Parathyroid adenoma (tissue), 2 donors: ENCODE measurements around the gene TIGAR.

Experiments used
- H2AFZ ChIP-seq: fragments of 300-600 bp; sonication (generic); one replicate; pipeline ENCODE4 v1.7.0; 2017; ENCODE audit warnings: antibody characterized with exemption, mild to moderate bottlenecking
- H3K27ac ChIP-seq: fragments of 300-600 bp; sonication (generic); one replicate; pipeline ENCODE4 v1.7.0; 2017
- H3K27me3 ChIP-seq: fragments of 300-600 bp; sonication (generic); one replicate; pipeline ENCODE4 v1.7.0; 2017; ENCODE audit warnings: low read length; ENCODE audit not compliant: control insufficient read depth, insufficient read depth
- H3K36me3 ChIP-seq: fragments of 300-600 bp; sonication (generic); one replicate; pipeline ENCODE4 v1.7.0; 2017; ENCODE audit warnings: low read length; ENCODE audit not compliant: control insufficient read depth, insufficient read depth
- H3K4me1 ChIP-seq: fragments of 300-600 bp; sonication (generic); one replicate; pipeline ENCODE4 v1.7.0; 2017; ENCODE audit warnings: control low read depth
- H3K4me2 ChIP-seq: fragments of 300-600 bp; sonication (generic); one replicate; pipeline ENCODE4 v1.7.0; 2017; ENCODE audit warnings: low read length
- H3K4me3 ChIP-seq: fragments of 300-600 bp; sonication (generic); one replicate; pipeline ENCODE4 v1.7.0; 2017; ENCODE audit warnings: low read depth, low read length
- H3K79me2 ChIP-seq: fragments of 300-600 bp; sonication (generic); one replicate; pipeline ENCODE4 v1.7.0; 2017; ENCODE audit warnings: control low read depth
- H3K9ac ChIP-seq: fragments of 300-600 bp; sonication (generic); one replicate; pipeline ENCODE4 v1.7.0; 2017; ENCODE audit warnings: mild to moderate bottlenecking
- H3K9me3 ChIP-seq: fragments of 300-600 bp; sonication (generic); one replicate; pipeline ENCODE4 v1.7.0; 2017; ENCODE audit warnings: low read length; ENCODE audit not compliant: control insufficient read depth
- TF ChIP-seq, protein P1 (sequence below): fragments of 300-600 bp; sonication (generic); IDR thresholded peaks from one replicate; pipeline ENCODE4 v1.7.0; 2017; ENCODE audit warnings: antibody characterized with exemption, mild to moderate bottlenecking
- donor health status: primary hyperparathyroidism.

The TIGAR gene

DNA sequence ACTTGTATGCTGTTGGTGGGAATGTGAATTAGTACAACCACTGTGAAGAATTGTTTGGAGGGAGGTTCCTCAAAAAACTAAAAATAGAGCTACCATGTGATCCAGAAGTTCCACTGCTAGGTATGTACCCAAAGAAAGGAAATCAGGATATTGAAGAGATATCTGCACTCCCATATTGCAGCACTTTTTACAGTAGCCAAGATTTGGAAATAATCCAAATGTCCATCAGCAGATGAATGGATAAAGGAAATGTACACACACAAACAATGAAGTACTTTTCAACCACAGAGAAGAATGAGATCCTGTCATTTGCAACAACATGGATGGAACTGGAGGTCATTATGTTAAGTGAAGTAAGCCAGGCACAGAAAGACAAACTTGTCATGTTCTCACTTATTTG, 25.9 kb downstream of the TIGAR start:
- Histone ChIP-seq H2AFZ (no peak overlapping the region), H3K36me3 (no peaks in the 10 kb centered on the region), H3K27me3 (no peaks in the 10 kb centered on the region), H3K4me3 (no peak overlapping the region), H3K4me2 (no peak overlapping the region), H3K4me1 (no peaks in the 10 kb centered on the region), H3K79me2 (no peaks in the 10 kb centered on the region), H3K9ac (no peak overlapping the region), H3K27ac (no peak overlapping the region), H3K9me3 (no peaks in the 10 kb centered on the region)
- TF ChIP-seq, protein P1, sequence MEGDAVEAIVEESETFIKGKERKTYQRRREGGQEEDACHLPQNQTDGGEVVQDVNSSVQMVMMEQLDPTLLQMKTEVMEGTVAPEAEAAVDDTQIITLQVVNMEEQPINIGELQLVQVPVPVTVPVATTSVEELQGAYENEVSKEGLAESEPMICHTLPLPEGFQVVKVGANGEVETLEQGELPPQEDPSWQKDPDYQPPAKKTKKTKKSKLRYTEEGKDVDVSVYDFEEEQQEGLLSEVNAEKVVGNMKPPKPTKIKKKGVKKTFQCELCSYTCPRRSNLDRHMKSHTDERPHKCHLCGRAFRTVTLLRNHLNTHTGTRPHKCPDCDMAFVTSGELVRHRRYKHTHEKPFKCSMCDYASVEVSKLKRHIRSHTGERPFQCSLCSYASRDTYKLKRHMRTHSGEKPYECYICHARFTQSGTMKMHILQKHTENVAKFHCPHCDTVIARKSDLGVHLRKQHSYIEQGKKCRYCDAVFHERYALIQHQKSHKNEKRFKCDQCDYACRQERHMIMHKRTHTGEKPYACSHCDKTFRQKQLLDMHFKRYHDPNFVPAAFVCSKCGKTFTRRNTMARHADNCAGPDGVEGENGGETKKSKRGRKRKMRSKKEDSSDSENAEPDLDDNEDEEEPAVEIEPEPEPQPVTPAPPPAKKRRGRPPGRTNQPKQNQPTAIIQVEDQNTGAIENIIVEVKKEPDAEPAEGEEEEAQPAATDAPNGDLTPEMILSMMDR: no peak

DNA sequence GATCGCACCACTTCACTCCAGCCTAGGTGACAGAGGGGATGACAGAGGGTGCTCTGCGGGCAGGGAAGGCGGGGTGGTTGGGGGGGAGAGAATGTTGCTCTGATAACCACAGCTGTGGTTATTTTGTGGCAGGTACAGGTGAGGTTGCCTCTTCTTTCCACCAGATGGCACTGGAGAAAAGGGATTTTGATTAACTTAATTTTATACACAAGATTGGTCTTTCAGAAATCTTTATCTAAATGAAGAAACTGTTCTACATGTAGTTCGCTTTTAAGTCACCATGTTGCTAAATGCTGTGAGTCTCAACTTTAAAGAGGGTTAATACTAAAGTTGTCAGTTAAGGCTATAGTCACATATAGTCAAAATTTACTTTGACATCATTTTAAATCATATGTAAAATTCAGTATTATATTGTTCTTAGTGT, 32.8 kb downstream of the TIGAR start:
- no peak overlapping the region for H3K4me3 ChIP-seq
- no peaks in the 10 kb centered on the region for H3K9me3 ChIP-seq
- H3K4me1 ChIP-seq: no peaks in the 10 kb centered on the region
- no peak overlapping the region for H3K27ac ChIP-seq
- no peak overlapping the region for H3K9ac ChIP-seq
- H3K4me2 ChIP-seq: no peak overlapping the region
- H3K79me2 ChIP-seq: no peaks in the 10 kb centered on the region
- H3K36me3 ChIP-seq: no peaks in the 10 kb centered on the region
- H2AFZ ChIP-seq: no peak overlapping the region
- TF ChIP-seq, protein P1: peak; percentile 27
- H3K27me3 ChIP-seq: no peaks in the 10 kb centered on the region

DNA sequence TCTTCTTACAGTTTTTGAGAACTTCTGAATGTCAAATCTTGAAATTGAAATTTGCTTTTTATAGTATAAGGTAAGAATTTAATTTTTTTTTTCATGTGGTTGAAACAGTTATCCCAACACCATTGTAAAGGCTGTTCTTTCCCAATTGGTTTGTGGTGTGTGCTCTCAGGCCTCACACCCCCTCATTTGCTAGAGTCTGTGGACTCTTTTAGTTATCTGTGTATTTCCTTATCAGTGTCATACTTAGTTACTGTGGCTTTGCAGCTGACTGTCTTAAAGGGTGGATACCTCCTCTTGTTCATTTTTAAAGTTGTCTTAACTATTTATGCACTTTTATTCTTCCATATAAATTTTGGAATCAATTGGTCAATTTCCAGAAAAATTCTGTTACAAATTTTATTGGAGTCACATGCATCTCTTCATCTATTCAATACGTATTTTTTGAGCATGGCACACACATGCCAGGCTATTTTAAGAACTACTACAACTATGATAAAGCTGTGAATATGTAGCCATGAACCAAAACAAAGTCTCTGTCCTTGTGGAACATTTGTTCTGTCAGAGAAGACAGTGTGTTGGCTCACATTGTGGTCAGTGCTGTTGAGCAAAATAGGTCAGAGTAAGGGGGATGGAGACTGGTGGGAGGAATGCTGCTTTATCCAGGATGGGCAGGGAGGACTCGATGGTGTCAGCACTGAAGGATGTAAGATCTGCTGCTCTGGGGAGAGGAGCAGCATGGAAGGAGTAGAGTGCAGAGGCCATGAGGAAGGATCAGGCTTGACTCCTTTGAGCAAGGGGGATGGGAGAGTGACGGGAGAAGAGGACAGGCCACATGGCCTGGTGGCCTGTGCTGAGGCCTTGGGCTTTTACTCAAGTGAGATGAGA, 34.4 kb downstream of the TIGAR start:
- Histone ChIP-seq H2AFZ (no peak overlapping the region), H3K9me3 (no peaks in the 10 kb centered on the region), H3K27ac (no peak overlapping the region), H3K79me2 (no peaks in the 10 kb centered on the region), H3K36me3 (no peaks in the 10 kb centered on the region), H3K4me1 (no peaks in the 10 kb centered on the region), H3K9ac (no peak overlapping the region), H3K4me3 (no peak overlapping the region), H3K4me2 (no peak overlapping the region), H3K27me3 (no peaks in the 10 kb centered on the region)
- TF ChIP-seq, protein P1: no peak

DNA sequence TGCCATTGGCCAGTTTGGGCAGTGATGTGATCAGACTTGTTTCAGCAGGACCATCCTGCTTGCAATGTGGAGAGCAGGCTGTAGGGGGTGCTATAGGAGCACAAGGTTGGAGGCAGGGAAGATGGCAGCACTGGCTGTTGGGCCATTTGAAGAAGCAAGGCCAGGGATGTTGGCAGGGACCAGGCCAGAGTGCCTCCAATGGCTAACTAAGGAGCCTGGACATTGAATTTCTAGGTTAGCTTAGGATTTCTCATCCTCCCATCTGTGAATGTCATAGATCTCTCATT, 35.0 kb downstream of the TIGAR start:
- Histone ChIP-seq H3K9ac (no peak overlapping the region), H3K4me2 (no peak overlapping the region), H3K79me2 (no peaks in the 10 kb centered on the region), H3K4me1 (no peaks in the 10 kb centered on the region), H3K4me3 (no peak overlapping the region), H3K36me3 (no peaks in the 10 kb centered on the region), H3K27ac (no peak overlapping the region), H2AFZ (no peak overlapping the region), H3K27me3 (no peaks in the 10 kb centered on the region), H3K9me3 (no peaks in the 10 kb centered on the region)
- TF ChIP-seq, protein P1: peak; percentile 17

DNA sequence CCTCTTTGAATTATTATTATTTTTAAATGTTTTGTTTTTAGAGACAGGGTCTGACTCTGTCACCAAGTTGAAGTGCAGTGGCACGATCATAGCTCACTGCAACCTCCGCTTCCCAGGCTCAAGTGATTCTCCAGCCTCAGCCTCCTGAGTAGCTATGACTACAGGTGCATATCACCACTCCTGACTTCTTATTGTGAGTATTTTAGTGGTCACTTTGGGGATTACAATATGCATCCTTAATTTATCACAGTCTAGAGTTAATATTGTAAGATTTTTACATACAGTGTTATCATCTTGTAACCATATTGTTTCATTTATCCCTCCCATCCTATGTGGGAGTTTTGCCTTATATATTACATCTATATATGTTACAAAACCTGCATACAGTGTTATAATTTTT, 45.1 kb downstream of the TIGAR start:
- Histone ChIP-seq H3K9me3 (no peaks in the 10 kb centered on the region), H3K36me3 (no peaks in the 10 kb centered on the region), H3K9ac (no peak overlapping the region), H3K79me2 (no peaks in the 10 kb centered on the region), H3K4me1 (no peaks in the 10 kb centered on the region), H3K27me3 (no peaks in the 10 kb centered on the region), H3K27ac (no peak overlapping the region), H3K4me2 (no peak overlapping the region), H2AFZ (no peak overlapping the region), H3K4me3 (no peak overlapping the region)
- TF ChIP-seq, protein P1: no peak
